C4-2B (cell line): ENCODE results near the gene PPP1R2C.

Source experiments
- H3K27ac ChIP-seq: fragments of 450-650 bp; 2 replicates; pipeline ENCODE4 v1.5.1; 2017
- ZFX ChIP-seq: fragments of 450-650 bp; IDR thresholded peaks from 2 replicates; pipeline ENCODE4 v1.6.1; 2017
- TF ChIP-seq, protein P1 (sequence below): fragments of 450-650 bp; conservative IDR thresholded peaks from 2 replicates; pipeline ENCODE4 v1.5.1; 2017; ENCODE audit warnings: mild to moderate bottlenecking

The PPP1R2C gene

DNA sequence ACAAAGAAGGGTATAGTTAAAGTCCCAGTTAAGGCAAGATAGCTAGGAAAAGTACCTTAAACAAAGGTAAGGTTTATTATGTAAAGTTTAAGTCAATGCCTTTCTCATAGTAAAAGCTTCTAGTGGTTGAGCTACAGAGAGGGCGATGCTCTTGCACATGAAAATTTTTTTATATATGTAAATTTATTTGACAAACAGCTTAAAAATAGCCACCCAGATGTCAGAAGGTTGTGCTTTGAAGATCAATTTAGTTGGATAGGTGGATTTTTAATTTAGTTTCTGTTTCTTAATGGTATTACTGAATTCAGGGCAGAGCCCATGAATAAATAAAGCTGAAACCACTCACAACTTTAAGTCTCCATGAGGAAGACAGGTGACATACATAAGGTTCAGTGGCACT, 29.4 kb upstream of the PPP1R2C start:
- TF ChIP-seq, protein P1, sequence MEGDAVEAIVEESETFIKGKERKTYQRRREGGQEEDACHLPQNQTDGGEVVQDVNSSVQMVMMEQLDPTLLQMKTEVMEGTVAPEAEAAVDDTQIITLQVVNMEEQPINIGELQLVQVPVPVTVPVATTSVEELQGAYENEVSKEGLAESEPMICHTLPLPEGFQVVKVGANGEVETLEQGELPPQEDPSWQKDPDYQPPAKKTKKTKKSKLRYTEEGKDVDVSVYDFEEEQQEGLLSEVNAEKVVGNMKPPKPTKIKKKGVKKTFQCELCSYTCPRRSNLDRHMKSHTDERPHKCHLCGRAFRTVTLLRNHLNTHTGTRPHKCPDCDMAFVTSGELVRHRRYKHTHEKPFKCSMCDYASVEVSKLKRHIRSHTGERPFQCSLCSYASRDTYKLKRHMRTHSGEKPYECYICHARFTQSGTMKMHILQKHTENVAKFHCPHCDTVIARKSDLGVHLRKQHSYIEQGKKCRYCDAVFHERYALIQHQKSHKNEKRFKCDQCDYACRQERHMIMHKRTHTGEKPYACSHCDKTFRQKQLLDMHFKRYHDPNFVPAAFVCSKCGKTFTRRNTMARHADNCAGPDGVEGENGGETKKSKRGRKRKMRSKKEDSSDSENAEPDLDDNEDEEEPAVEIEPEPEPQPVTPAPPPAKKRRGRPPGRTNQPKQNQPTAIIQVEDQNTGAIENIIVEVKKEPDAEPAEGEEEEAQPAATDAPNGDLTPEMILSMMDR: no peak
- TF ChIP-seq ZFX: no peak

DNA sequence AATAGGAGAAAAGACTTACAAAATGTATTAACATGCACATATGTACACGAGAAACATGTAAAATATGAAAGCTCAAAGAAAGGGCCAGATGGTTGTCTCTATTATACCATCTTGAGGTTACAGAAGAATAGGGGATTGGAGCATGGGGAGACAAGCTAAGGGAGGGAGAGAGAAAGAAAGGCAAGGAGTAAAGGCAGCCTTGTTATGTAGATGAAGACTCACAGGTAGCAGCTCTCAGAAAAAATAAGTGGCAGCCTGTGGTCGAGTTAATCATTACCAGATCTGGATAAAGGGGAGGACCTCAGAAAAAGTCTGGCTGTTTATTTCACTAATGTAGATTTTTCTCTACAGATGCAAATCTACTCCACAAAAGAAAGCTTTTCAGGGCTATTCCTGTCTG, 26.6 kb upstream of the PPP1R2C start:
- H3K27ac ChIP-seq: no peak overlapping the region

More for the DNA sequence above, 29.4 kb upstream of the PPP1R2C start:
- H3K27ac ChIP-seq: no peak overlapping the region

DNA sequence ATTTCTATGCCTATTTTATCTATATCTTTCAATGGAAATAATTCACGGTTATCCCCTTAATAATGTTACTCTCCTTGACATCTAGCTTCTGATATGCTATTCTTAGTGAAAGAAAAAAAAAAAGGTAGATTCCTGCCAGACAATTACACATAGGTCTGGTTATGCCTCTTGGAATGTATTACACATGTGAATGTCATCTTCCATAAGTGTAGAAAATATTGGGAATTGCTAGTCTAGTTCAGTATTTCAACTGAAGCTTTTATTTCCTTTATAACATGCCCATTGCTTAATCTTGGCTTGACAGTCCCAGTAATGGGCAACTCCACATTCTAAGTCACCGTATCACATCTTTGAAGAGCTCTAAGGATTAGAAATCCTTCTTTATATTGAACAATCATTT, 25.4 kb upstream of the PPP1R2C start:
- H3K27ac ChIP-seq: no peak overlapping the region
- TF ChIP-seq ZFX: no peak
- TF ChIP-seq, protein P1: no peak

More for the DNA sequence above, 26.6 kb upstream of the PPP1R2C start:
- TF ChIP-seq, protein P1: no peak
- TF ChIP-seq ZFX: no peak

- TF ChIP-seq ZFX: no peak
- TF ChIP-seq, protein P1: no peak
- H3K27ac ChIP-seq: no peak overlapping the region
These were observed 19.8 kb upstream of the PPP1R2C start for GRCh38 chrX:42797651-42798269.

DNA sequence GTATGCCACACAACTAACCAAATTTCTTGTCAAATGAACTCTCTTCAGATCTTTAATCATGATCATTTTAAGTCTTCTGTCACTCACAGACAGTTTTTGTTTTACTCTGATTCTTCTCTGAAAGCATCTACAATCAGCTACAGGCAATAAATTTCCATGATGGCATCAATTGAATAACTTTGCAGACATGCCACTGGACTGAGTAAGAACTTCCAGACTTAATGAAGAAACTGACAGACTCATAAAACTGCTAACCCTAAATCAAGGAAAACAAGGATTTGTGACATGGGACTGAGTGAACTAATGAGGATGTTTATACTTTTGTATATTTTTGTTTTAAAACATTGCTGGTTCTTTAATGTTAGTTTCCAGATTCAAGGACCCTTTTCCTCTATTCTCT, 5.5 kb upstream of the PPP1R2C start:
- H3K27ac ChIP-seq: no peak overlapping the region

GRCh38 chrX:42776195-42776594, 1.8 kb downstream of the PPP1R2C start:
- H3K27ac ChIP-seq: no peak overlapping the region
- TF ChIP-seq, protein P1: no peak
- TF ChIP-seq ZFX: no peak

More for the DNA sequence above, 5.5 kb upstream of the PPP1R2C start:
- no peak for TF ChIP-seq ZFX
- TF ChIP-seq, protein P1: no peak

GRCh38 chrX:42772874-42773273, 5.1 kb downstream of the PPP1R2C start:
- TF ChIP-seq, protein P1: no peak
- no peak overlapping the region for H3K27ac ChIP-seq
